ENCODE results near the gene CHTF18.

GRCh38 chr16:830871-831570 lies 42.6 kb downstream of the CHTF18 start:
- TF ChIP-seq EZH2 (IDR thresholded peaks at IDR 0.05; ENCODE audit: low read length) (no peak), CTCF (optimal IDR thresholded peaks at IDR 0.05 in 1 of 3, IDR thresholded peaks at IDR 0.05 in 1 of 3, conservative IDR thresholded peaks at IDR 0.05 in 1 of 3; ENCODE audit: extremely low read depth in 1 of 3, insufficient read depth in 2 of 3, low read length in 3 of 3) (no peak)

Measured in keratinocyte (primary cell).